WTC11 (cell line): ENCODE data around the gene AIG1. TPM values are rescaled to one million over a fixed set of nuclear protein-coding genes. Genes with fewer than 3 reads are reported as not detected.

Source experiments
- ATAC-seq: fragments of 200-7000 bp; cut with Tn5 transposase; 2 replicates; pipeline ENCODE4 v1.10.0; 2021; ENCODE audit warnings: mild to moderate bottlenecking, moderate library complexity
- CTCF ChIA-PET: fragments of 300-600 bp; sonication (Branson Sonifier 250); formaldehyde crosslinking; loops from one replicate; lab custom pipeline; 2021; ENCODE audit warnings: antibody characterized with exemption; lab: Charles Lee
- POLR2A ChIA-PET: fragments of 350-600 bp; sonication (Branson Sonifier 250); formaldehyde crosslinking; loops from one replicate; lab custom pipeline; 2021; ENCODE audit warnings: antibody characterized with exemption; lab: Charles Lee
- DNase-seq: peaks from one replicate; pipeline ENCODE4 v3.0.0; 2021; ENCODE audit warnings: low spot score
- H3K27ac Mint-ChIP-seq: 2 replicates; pipeline ENCODE4 v1.8.0; 2021; ENCODE audit warnings: mixed read lengths
- H3K27me3 Mint-ChIP-seq: 2 replicates; pipeline ENCODE4 v1.8.0; 2021; ENCODE audit warnings: low read depth, mild to moderate bottlenecking, moderate library complexity, mixed read lengths
- H3K36me3 Mint-ChIP-seq: 2 replicates; pipeline ENCODE4 v1.8.0; 2021; ENCODE audit warnings: mixed read lengths
- H3K4me1 Mint-ChIP-seq: 2 replicates; pipeline ENCODE4 v1.8.0; 2022; ENCODE audit warnings: mixed read lengths
- H3K4me3 Mint-ChIP-seq: 2 replicates; pipeline ENCODE4 v1.8.0; 2021; ENCODE audit warnings: mild to moderate bottlenecking, moderate library complexity, mixed read lengths
- H3K9me3 Mint-ChIP-seq: 2 replicates; pipeline ENCODE4 v1.8.0; 2021; ENCODE audit warnings: mixed read lengths
- AR ChIP-seq: fragments of 250-450 bp; sonication (Bioruptor Pico); IDR thresholded peaks from 2 replicates; pipeline ENCODE4 v1.9.0; 2021; ENCODE audit warnings: mild to moderate bottlenecking
- ATF1 ChIP-seq: sonication (generic); formaldehyde crosslinking; IDR thresholded peaks from 2 replicates; pipeline ENCODE4 v1.8.1; 2023; ENCODE audit warnings: mild to moderate bottlenecking, moderate library complexity, missing genetic modification reagents
- CBFB ChIP-seq: sonication (generic); formaldehyde crosslinking; IDR thresholded peaks from 2 replicates; pipeline ENCODE4 v1.8.1; 2022; ENCODE audit warnings: mild to moderate bottlenecking, low read depth, missing genetic modification reagents
- CDX4 ChIP-seq: fragments of 250-450 bp; sonication (Bioruptor Pico); IDR thresholded peaks from 2 replicates; pipeline ENCODE4 v1.9.0; 2021; ENCODE audit warnings: moderate library complexity, mild to moderate bottlenecking, inconsistent platforms, borderline replicate concordance
- E2F4 ChIP-seq: sonication (generic); formaldehyde crosslinking; IDR thresholded peaks from 2 replicates; pipeline ENCODE4 v1.8.1; 2022; ENCODE audit warnings: low read depth, mild to moderate bottlenecking, moderate library complexity, missing genetic modification reagents, borderline replicate concordance
- E2F5 ChIP-seq: sonication (generic); formaldehyde crosslinking; IDR thresholded peaks from 2 replicates; pipeline ENCODE4 v1.8.1; 2022; ENCODE audit warnings: mild to moderate bottlenecking, moderate library complexity, missing genetic modification reagents
- HMGXB4 ChIP-seq: sonication (generic); formaldehyde crosslinking; IDR thresholded peaks from 2 replicates; pipeline ENCODE4 v1.8.1; 2023; ENCODE audit warnings: mild to moderate bottlenecking, moderate library complexity, missing genetic modification reagents
- IRF1 ChIP-seq: sonication (generic); formaldehyde crosslinking; IDR thresholded peaks from 2 replicates; pipeline ENCODE4 v1.8.0; 2023; ENCODE audit warnings: missing genetic modification reagents
- JAZF1 ChIP-seq: fragments of 250-450 bp; sonication (Bioruptor Pico); IDR thresholded peaks from 2 replicates; pipeline ENCODE4 v1.9.0; 2021; ENCODE audit warnings: moderate library complexity, mild to moderate bottlenecking, inconsistent platforms
- KAT7 ChIP-seq: sonication (generic); formaldehyde crosslinking; IDR thresholded peaks from 2 replicates; pipeline ENCODE4 v1.8.1; 2023; ENCODE audit warnings: missing genetic modification reagents, mild to moderate bottlenecking, borderline replicate concordance
- MYBL2 ChIP-seq: sonication (generic); formaldehyde crosslinking; IDR thresholded peaks from 2 replicates; pipeline ENCODE4 v1.8.1; 2023; ENCODE audit warnings: mild to moderate bottlenecking, moderate library complexity, missing genetic modification reagents
- NR1H2 ChIP-seq: sonication (generic); formaldehyde crosslinking; IDR thresholded peaks from 2 replicates; pipeline ENCODE4 v1.9.0; 2021; ENCODE audit warnings: mild to moderate bottlenecking, moderate library complexity, missing genetic modification reagents
- NR2C2 ChIP-seq: sonication (generic); formaldehyde crosslinking; IDR thresholded peaks from 2 replicates; pipeline ENCODE4 v1.8.0; 2022; ENCODE audit warnings: mild to moderate bottlenecking, missing genetic modification reagents
- NR3C1 ChIP-seq: sonication (generic); formaldehyde crosslinking; conservative IDR thresholded peaks from 2 replicates; pipeline ENCODE4 v1.8.1; 2023; ENCODE audit warnings: low read depth, mild to moderate bottlenecking, missing genetic modification reagents
- TEAD1 ChIP-seq: sonication (generic); formaldehyde crosslinking; IDR thresholded peaks from 2 replicates; pipeline ENCODE4 v1.8.0; 2022; ENCODE audit warnings: mild to moderate bottlenecking, missing genetic modification reagents
- ZBTB43 ChIP-seq: sonication (generic); formaldehyde crosslinking; IDR thresholded peaks from 2 replicates; pipeline ENCODE4 v1.8.1; 2023; ENCODE audit warnings: mild to moderate bottlenecking, missing genetic modification reagents
- ZNF121 ChIP-seq: sonication (generic); formaldehyde crosslinking; IDR thresholded peaks from 2 replicates; pipeline ENCODE4 v1.8.0; 2023; ENCODE audit warnings: missing genetic modification reagents
- ZNF219 ChIP-seq: sonication (generic); formaldehyde crosslinking; IDR thresholded peaks from 2 replicates; pipeline ENCODE4 v1.8.0; 2023; ENCODE audit warnings: missing genetic modification reagents, mild to moderate bottlenecking, borderline replicate concordance
- ZNF423 ChIP-seq: fragments of 250-450 bp; sonication (Bioruptor Pico); IDR thresholded peaks from 2 replicates; pipeline ENCODE4 v2.1.2; 2022; ENCODE audit warnings: mild to moderate bottlenecking, moderate library complexity
- total RNA-seq: library from RNA; stranded (reverse); gene quantifications from 3 replicates; pipeline ENCODE4 v1.2.3, GENCODE V29; 2021

AIG1 gene
- total RNA-seq, 1 experiment from 2014 or later: 38.8 TPM

GRCh38 chr6:143191361-143191760, 130.7 kb downstream of the AIG1 start (continued):
- TF ChIP-seq ZNF121 (CRISPR knock-in tag): no peak
- no peak for TF ChIP-seq MYBL2 (CRISPR knock-in tag)
- TF ChIP-seq JAZF1: no peak
- no peak for TF ChIP-seq NR3C1 (CRISPR knock-in tag)
- no peak for TF ChIP-seq AR (CRISPR knock-in tag)

- no peak for DNase-seq
- ChIA-PET POLR2A (no interaction called here), CTCF (no interaction called here)
- Mint-ChIP-seq H3K27me3 (no peaks in the 10 kb centered on the region), H3K4me1 (no peaks in the 10 kb centered on the region), H3K27ac (no peak overlapping the region), H3K9me3 (no peaks in the 10 kb centered on the region), H3K4me3 (no peak overlapping the region), H3K36me3 (peaks cover 2% of the 10 kb centered on the region)
- ATAC-seq: no peak
- no peak for TF ChIP-seq NR1H2
Measured at GRCh38 chr6:143192766-143193165, 132.1 kb downstream of the AIG1 start.

- CTCF ChIA-PET: no interaction called here
Measured at GRCh38 chr6:143193571-143194094, 132.9 kb downstream of the AIG1 start.

GRCh38 chr6:143194095-143194589, 133.5 kb downstream of the AIG1 start:
- Mint-ChIP-seq H3K4me1 (no peaks in the 10 kb centered on the region), H3K36me3 (peaks cover 2% of the 10 kb centered on the region; the same call in 1 of the 2 replicates), H3K9me3 (no peaks in the 10 kb centered on the region), H3K27ac (no peak overlapping the region), H3K27me3 (no peaks in the 10 kb centered on the region), H3K4me3 (no peak overlapping the region)
- CTCF ChIA-PET: no interaction called here
- DNase-seq (no peak), ATAC-seq (no peak)
- POLR2A ChIA-PET: no interaction called here
- no peak for TF ChIP-seq ZNF423 (CRISPR knock-in tag)
- TF ChIP-seq TEAD1: no peak
- TF ChIP-seq CDX4 (CRISPR knock-in tag): no peak
- no peak for TF ChIP-seq MYBL2 (CRISPR knock-in tag)
- no peak for TF ChIP-seq CBFB (CRISPR knock-in tag)
- TF ChIP-seq E2F5 (CRISPR knock-in tag): no peak
- TF ChIP-seq ATF1: no peak
- TF ChIP-seq KAT7 (CRISPR knock-in tag): no peak
- no peak for TF ChIP-seq E2F4 (CRISPR knock-in tag)
- no peak for TF ChIP-seq HMGXB4 (CRISPR knock-in tag)
- TF ChIP-seq NR2C2 (CRISPR knock-in tag): no peak
- no peak for TF ChIP-seq ZBTB43 (CRISPR knock-in tag)
- TF ChIP-seq ZNF219 (CRISPR knock-in tag): no peak

More at GRCh38 chr6:143193571-143194094, 132.9 kb downstream of the AIG1 start:
- no peaks in the 10 kb centered on the region for H3K27me3 Mint-ChIP-seq
- DNase-seq (no peak), ATAC-seq (no peak)
- TF ChIP-seq IRF1 (CRISPR knock-in tag): no peak
- POLR2A ChIA-PET: no interaction called here
- no peaks in the 10 kb centered on the region for H3K9me3 Mint-ChIP-seq
- peaks cover 2% of the 10 kb centered on the region; the same call in 1 of the 2 replicates for H3K36me3 Mint-ChIP-seq
- H3K27ac Mint-ChIP-seq: no peak overlapping the region
- H3K4me3 Mint-ChIP-seq: no peak overlapping the region
- no peaks in the 10 kb centered on the region for H3K4me1 Mint-ChIP-seq
